ENCODE measurements around the gene ISX. TPM values are rescaled to one million over a fixed set of nuclear protein-coding genes. Genes with fewer than 3 reads are reported as not detected.

The ISX gene
- total RNA-seq, 2 experiments from 2014 or later = not detected

DNA sequence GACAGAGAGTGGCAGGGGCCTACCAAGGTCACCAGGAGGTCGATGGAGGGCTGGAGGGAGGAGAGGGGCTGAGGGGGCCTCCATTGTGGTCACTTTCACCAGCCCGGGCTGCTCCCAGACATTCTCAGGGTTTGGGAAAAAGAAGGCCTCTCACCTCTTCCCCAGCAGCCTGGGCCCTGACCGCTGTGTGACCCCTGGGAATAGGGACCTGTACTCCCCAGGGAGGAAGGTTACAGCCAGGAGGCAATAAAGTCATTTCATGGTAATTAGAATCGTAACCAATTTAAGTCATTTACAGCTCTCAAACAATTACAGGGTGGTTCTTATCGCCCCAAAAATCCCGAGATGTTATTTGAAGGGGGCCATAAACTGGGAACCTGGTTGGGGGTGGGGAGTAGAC, 37.8 kb downstream of the ISX start:
- ChIA-PET CTCF (ENCODE audit: unreplicated experiment) (no interaction called here), POLR2A (no interaction called here)
- intact Hi-C loops (cut with micrococcal nuclease; ENCODE audit: unreplicated experiment) = no loop called here
- Histone ChIP-seq H3K9me2 (ENCODE audit: insufficient read depth, low read length) (no peaks in the 10 kb centered on the region), H3K9me3 (ENCODE audit: low read length) (no peaks in the 10 kb centered on the region), H3K79me2 (ENCODE audit: insufficient read depth, low read depth, low read length) (no peaks in the 10 kb centered on the region), H3K4me1 (ENCODE audit: insufficient read depth, low read length, poor library complexity, severe bottlenecking) (no peaks in the 10 kb centered on the region), H3K4me2 (ENCODE audit: low read length) (no peak overlapping the region), H3K4me3 (ENCODE audit: low read depth, low read length, poor library complexity, severe bottlenecking) (no peak overlapping the region), H4K20me1 (ENCODE audit: insufficient read depth, low read length) (no peaks in the 10 kb centered on the region), H3K27ac (ENCODE audit: low read depth, low read length, poor library complexity, severe bottlenecking) (no peak overlapping the region), H3K36me3 (ENCODE audit: insufficient read depth, low read length) (no peaks in the 10 kb centered on the region), H2AFZ (ENCODE audit: low read length) (no peak overlapping the region)
- TF ChIP-seq, protein P1, sequence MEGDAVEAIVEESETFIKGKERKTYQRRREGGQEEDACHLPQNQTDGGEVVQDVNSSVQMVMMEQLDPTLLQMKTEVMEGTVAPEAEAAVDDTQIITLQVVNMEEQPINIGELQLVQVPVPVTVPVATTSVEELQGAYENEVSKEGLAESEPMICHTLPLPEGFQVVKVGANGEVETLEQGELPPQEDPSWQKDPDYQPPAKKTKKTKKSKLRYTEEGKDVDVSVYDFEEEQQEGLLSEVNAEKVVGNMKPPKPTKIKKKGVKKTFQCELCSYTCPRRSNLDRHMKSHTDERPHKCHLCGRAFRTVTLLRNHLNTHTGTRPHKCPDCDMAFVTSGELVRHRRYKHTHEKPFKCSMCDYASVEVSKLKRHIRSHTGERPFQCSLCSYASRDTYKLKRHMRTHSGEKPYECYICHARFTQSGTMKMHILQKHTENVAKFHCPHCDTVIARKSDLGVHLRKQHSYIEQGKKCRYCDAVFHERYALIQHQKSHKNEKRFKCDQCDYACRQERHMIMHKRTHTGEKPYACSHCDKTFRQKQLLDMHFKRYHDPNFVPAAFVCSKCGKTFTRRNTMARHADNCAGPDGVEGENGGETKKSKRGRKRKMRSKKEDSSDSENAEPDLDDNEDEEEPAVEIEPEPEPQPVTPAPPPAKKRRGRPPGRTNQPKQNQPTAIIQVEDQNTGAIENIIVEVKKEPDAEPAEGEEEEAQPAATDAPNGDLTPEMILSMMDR (conservative IDR thresholded peaks at IDR 0.05; ENCODE audit: low read length) = no peak
- BruUV-seq (replicated peaks) = no TSS peak
- DNase-seq (ENCODE audit: low spot score) = no peak

- ChIA-PET CTCF (ENCODE audit: unreplicated experiment) (no interaction called here), POLR2A (no interaction called here)
- Histone ChIP-seq H2AFZ (ENCODE audit: low read length) (no peak overlapping the region), H3K4me3 (ENCODE audit: low read depth, low read length, poor library complexity, severe bottlenecking) (no peak overlapping the region), H3K4me1 (ENCODE audit: insufficient read depth, low read length, poor library complexity, severe bottlenecking) (no peaks in the 10 kb centered on the region), H3K36me3 (ENCODE audit: insufficient read depth, low read length) (no peaks in the 10 kb centered on the region), H3K9me2 (ENCODE audit: insufficient read depth, low read length) (no peaks in the 10 kb centered on the region; the same call in 1 of the 2 replicates), H3K9me3 (ENCODE audit: low read length) (no peaks in the 10 kb centered on the region), H3K4me2 (ENCODE audit: low read length) (no peak overlapping the region), H3K79me2 (ENCODE audit: insufficient read depth, low read depth, low read length) (no peaks in the 10 kb centered on the region), H3K27ac (ENCODE audit: low read depth, low read length, poor library complexity, severe bottlenecking) (no peak overlapping the region), H4K20me1 (ENCODE audit: insufficient read depth, low read length) (no peaks in the 10 kb centered on the region)
- intact Hi-C loops (cut with micrococcal nuclease; ENCODE audit: unreplicated experiment) = no loop called here
- no TSS peak for BruUV-seq (replicated peaks)
- TF ChIP-seq EZH2phosphoT487 (IDR thresholded peaks at IDR 0.05; ENCODE audit: borderline replicate concordance, low read depth, low read length) = no peak
- TF ChIP-seq, protein P1 (conservative IDR thresholded peaks at IDR 0.05; ENCODE audit: low read length) = no peak
- no peak for DNase-seq (ENCODE audit: low spot score)
Observed at GRCh38 chr22:35104491-35104890, 38.5 kb downstream of the ISX start.

DNA sequence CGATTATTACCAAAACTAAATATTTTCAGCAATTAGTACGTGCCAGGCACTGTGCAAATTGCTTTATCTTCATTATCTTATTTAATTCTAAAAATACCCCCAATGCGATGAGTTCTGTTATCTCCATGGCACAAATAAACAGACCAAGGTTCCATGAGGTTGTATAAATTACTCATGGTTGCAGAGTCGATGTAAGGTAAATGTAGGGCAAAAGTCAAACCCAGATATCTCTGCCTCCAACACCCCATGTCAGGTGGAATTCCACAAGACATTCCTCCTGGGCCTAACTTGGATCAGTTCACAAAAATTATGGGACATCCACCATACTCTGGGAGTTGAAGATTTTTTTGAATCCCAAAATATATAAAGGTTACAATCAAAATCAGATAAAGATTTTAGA, 43.7 kb downstream of the ISX start:
- no peaks in the 10 kb centered on the region for H3K36me3 ChIP-seq (ENCODE audit: insufficient read depth, low read length)
- POLR2A ChIA-PET = interaction anchor here (0.6 kb wide), 1 partner anchor 31 kb away, joined by 5 read pairs; no protein-coding TSS in a partner anchor

More for the DNA sequence above, 43.7 kb downstream of the ISX start:
- Histone ChIP-seq H3K4me1 (ENCODE audit: insufficient read depth, low read length, poor library complexity, severe bottlenecking) (no peaks in the 10 kb centered on the region), H3K9me3 (ENCODE audit: low read length) (no peaks in the 10 kb centered on the region), H4K20me1 (ENCODE audit: insufficient read depth, low read length) (no peaks in the 10 kb centered on the region), H3K4me2 (ENCODE audit: low read length) (no peak overlapping the region), H3K79me2 (ENCODE audit: insufficient read depth, low read depth, low read length) (no peaks in the 10 kb centered on the region), H3K27ac (ENCODE audit: low read depth, low read length, poor library complexity, severe bottlenecking) (no peak overlapping the region), H3K4me3 (ENCODE audit: low read depth, low read length, poor library complexity, severe bottlenecking) (no peak overlapping the region), H3K9me2 (ENCODE audit: insufficient read depth, low read length) (no peaks in the 10 kb centered on the region; the same call in 1 of the 2 replicates), H2AFZ (ENCODE audit: low read length) (no peak overlapping the region)
- DNase-seq (ENCODE audit: low spot score) = no peak
- CTCF ChIA-PET (ENCODE audit: unreplicated experiment) = no interaction called here
- TF ChIP-seq, protein P1 (conservative IDR thresholded peaks at IDR 0.05; ENCODE audit: low read length) = no peak
- no peak for TF ChIP-seq EZH2phosphoT487 (IDR thresholded peaks at IDR 0.05; ENCODE audit: borderline replicate concordance, low read depth, low read length)
- BruUV-seq (replicated peaks) = no TSS peak
- intact Hi-C loops (cut with micrococcal nuclease; ENCODE audit: unreplicated experiment) = no loop called here

All from OCI-LY7 (cell line).